ENCODE data around the gene IDE. TPM values are rescaled to one million over a fixed set of nuclear protein-coding genes. Genes with fewer than 3 reads are reported as not detected.

Gene IDE
- total and polyA plus RNA-seq, 9 of the 15 experiments (the other 6 are each of a cell fraction or from before 2014, with no cell fraction given): 10.2 to 50.6 (median 33.2) TPM

DNA sequence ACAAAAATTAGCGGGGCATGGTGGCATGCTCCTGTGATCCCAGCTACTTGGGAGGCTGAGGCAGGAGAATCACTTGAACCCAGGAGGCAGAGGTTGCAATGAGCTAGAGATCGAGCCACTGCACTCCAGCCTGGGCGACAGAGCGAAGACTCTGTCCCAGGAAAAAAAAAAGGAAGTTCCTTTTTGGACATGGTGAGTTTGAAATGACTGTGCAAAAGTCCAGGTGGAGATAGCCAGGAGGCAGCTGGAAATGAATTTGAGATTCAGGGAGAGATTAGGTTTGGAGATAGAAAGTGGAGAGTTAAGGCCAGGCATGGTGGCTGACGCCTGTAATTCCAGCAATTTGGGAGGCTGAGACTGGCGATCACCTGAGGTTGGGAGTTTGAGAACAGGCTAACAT lies 143.8 kb downstream of the IDE start (continued):
- TF ChIP-seq SIN3A (IDR thresholded peaks at IDR 0.05; ENCODE audit: borderline replicate concordance in 2 of 2, control insufficient read depth in 1 of 2, low read depth in 2 of 2, low read length in 2 of 2) (no peak), SMAD2 (IDR thresholded peaks at IDR 0.05; ENCODE audit: low read depth, low read length) (no peak), CAMTA2 (CRISPR knock-in tag; conservative IDR thresholded peaks at IDR 0.05) (no peak), ZNF174 (CRISPR knock-in tag; IDR thresholded peaks at IDR 0.05) (no peak), FOXJ2 (tag; IDR thresholded peaks at IDR 0.05) (no peak), EP300 (IDR thresholded peaks at IDR 0.05; ENCODE audit: low read length) (peak; percentile 26; the same call in 1 of the 2 replicates), MAFK (IDR thresholded peaks at IDR 0.05; ENCODE audit: low read length) (peak; percentile 15; the same call in 1 of the 2 replicates), ZNF589 (CRISPR knock-in tag; IDR thresholded peaks at IDR 0.05; ENCODE audit: low read depth) (no peak), CHCHD3 (CRISPR knock-in tag; IDR thresholded peaks at IDR 0.05) (no peak), ZNF124 (CRISPR knock-in tag; IDR thresholded peaks at IDR 0.05) (no peak), TRIM24 (IDR thresholded peaks at IDR 0.05) (peak in 1 of 2 experiments; percentile 29; a peak in 1 of 4 replicates), CBFA2T3 (IDR thresholded peaks at IDR 0.05) (peak; percentile 60; the same call in 1 of the 2 replicates), ARNT (IDR thresholded peaks at IDR 0.05) (no peak), SRSF3 (IDR thresholded peaks at IDR 0.05; ENCODE audit: insufficient read depth, low read length) (no peak), NR3C1 (CRISPR knock-in tag; IDR thresholded peaks at IDR 0.05) (no peak), ZNF384 (IDR thresholded peaks at IDR 0.05; ENCODE audit: low read depth, low read length) (peak; percentile 38; the same call in 1 of the 2 replicates), ZNF24 (IDR thresholded peaks at IDR 0.05) (no peak), SIN3B (IDR thresholded peaks at IDR 0.05; ENCODE audit: low read depth) (no peak)
- TF ChIP-seq, protein P1, sequence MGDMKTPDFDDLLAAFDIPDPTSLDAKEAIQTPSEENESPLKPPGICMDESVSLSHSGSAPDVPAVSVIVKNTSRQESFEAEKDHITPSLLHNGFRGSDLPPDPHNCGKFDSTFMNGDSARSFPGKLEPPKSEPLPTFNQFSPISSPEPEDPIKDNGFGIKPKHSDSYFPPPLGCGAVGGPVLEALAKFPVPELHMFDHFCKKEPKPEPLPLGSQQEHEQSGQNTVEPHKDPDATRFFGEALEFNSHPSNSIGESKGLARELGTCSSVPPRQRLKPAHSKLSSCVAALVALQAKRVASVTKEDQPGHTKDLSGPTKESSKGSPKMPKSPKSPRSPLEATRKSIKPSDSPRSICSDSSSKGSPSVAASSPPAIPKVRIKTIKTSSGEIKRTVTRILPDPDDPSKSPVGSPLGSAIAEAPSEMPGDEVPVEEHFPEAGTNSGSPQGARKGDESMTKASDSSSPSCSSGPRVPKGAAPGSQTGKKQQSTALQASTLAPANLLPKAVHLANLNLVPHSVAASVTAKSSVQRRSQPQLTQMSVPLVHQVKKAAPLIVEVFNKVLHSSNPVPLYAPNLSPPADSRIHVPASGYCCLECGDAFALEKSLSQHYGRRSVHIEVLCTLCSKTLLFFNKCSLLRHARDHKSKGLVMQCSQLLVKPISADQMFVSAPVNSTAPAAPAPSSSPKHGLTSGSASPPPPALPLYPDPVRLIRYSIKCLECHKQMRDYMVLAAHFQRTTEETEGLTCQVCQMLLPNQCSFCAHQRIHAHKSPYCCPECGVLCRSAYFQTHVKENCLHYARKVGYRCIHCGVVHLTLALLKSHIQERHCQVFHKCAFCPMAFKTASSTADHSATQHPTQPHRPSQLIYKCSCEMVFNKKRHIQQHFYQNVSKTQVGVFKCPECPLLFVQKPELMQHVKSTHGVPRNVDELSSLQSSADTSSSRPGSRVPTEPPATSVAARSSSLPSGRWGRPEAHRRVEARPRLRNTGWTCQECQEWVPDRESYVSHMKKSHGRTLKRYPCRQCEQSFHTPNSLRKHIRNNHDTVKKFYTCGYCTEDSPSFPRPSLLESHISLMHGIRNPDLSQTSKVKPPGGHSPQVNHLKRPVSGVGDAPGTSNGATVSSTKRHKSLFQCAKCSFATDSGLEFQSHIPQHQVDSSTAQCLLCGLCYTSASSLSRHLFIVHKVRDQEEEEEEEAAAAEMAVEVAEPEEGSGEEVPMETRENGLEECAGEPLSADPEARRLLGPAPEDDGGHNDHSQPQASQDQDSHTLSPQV (IDR thresholded peaks at IDR 0.05): no peak
- TF ChIP-seq, protein P2, sequence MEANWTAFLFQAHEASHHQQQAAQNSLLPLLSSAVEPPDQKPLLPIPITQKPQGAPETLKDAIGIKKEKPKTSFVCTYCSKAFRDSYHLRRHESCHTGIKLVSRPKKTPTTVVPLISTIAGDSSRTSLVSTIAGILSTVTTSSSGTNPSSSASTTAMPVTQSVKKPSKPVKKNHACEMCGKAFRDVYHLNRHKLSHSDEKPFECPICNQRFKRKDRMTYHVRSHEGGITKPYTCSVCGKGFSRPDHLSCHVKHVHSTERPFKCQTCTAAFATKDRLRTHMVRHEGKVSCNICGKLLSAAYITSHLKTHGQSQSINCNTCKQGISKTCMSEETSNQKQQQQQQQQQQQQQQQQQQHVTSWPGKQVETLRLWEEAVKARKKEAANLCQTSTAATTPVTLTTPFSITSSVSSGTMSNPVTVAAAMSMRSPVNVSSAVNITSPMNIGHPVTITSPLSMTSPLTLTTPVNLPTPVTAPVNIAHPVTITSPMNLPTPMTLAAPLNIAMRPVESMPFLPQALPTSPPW (CRISPR knock-in tag; IDR thresholded peaks at IDR 0.05): no peak
- TF ChIP-seq, protein P3, sequence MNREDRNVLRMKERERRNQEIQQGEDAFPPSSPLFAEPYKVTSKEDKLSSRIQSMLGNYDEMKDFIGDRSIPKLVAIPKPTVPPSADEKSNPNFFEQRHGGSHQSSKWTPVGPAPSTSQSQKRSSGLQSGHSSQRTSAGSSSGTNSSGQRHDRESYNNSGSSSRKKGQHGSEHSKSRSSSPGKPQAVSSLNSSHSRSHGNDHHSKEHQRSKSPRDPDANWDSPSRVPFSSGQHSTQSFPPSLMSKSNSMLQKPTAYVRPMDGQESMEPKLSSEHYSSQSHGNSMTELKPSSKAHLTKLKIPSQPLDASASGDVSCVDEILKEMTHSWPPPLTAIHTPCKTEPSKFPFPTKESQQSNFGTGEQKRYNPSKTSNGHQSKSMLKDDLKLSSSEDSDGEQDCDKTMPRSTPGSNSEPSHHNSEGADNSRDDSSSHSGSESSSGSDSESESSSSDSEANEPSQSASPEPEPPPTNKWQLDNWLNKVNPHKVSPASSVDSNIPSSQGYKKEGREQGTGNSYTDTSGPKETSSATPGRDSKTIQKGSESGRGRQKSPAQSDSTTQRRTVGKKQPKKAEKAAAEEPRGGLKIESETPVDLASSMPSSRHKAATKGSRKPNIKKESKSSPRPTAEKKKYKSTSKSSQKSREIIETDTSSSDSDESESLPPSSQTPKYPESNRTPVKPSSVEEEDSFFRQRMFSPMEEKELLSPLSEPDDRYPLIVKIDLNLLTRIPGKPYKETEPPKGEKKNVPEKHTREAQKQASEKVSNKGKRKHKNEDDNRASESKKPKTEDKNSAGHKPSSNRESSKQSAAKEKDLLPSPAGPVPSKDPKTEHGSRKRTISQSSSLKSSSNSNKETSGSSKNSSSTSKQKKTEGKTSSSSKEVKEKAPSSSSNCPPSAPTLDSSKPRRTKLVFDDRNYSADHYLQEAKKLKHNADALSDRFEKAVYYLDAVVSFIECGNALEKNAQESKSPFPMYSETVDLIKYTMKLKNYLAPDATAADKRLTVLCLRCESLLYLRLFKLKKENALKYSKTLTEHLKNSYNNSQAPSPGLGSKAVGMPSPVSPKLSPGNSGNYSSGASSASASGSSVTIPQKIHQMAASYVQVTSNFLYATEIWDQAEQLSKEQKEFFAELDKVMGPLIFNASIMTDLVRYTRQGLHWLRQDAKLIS (CRISPR knock-in tag; IDR thresholded peaks at IDR 0.05): no peak

All from K562 (cell line).